GM19468 (cell line): ENCODE data around the gene TRAPPC12.
A peak's percentile ranks its signal among the peaks of the same experiment; 100 is the strongest.

Experiments used
- ATAC-seq: cut with Tn5 transposase; IDR thresholded peaks from one replicate; pipeline ENCODE4 v1.9.1; 2021; ENCODE audit warnings: mild to moderate bottlenecking, moderate library complexity, moderate number of reproducible peaks; ENCODE audit not compliant: unreplicated experiment; ENCODE audit errors: extremely low read depth

TRAPPC12 gene

DNA sequence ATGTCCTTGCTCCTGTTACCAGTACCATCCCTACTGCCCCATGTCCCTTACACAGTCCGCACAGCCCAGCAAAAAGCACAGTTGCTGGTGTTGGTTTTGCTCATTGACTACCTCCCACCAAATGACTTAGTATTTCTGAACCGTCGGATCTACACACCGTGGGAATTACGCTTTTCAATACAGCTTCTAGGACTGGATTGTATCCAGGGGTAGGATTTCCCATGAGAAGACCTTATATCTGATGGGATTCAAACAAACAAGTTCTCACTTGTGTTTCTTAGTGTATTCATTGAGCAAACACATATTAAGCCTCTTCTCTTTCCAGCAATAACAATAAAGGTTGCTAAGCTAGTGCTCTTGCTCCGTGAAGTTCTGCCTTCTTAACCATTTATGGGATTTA lies 25.8 kb downstream of the TRAPPC12 start:
- ATAC-seq: no peak

DNA sequence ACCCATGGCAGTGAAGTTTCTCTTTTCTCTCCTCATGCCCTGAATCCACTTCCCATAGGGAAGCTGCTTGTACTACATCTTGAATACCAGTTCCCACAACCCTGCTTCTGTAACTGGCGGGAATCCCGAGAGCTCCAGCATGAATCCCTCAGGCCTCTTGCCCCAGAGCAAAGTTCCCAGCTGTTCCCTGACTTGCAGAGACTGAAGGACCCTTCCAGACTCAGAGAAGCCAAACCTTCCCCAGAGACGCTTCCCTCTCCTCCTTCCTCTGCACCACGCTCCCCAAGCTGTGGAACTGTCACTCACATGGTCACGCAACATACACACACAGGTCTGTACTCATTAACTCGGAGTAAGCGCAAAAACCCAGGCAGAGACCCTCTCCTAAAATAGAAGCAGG lies 26.4 kb downstream of the TRAPPC12 start:
- no peak for ATAC-seq

DNA sequence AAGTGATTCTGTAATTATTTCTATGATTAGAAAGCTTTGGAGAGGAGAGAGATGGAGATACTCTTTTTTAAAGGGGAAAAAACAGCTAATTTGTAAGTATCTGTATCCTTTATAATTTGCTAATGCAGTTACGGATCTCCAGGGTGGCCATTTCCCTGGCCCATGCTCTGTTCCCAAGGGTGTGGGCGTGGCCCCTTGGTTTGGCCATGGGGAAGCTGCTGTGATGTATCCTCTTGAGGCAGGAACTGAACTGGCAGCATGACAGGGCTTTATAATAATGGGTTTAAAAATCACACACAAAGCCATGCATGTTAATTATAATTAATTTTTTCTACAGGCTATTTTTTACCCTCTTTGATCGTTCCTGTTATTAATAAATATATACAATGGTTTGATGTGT lies 27.0 kb downstream of the TRAPPC12 start:
- ATAC-seq: no peak

DNA sequence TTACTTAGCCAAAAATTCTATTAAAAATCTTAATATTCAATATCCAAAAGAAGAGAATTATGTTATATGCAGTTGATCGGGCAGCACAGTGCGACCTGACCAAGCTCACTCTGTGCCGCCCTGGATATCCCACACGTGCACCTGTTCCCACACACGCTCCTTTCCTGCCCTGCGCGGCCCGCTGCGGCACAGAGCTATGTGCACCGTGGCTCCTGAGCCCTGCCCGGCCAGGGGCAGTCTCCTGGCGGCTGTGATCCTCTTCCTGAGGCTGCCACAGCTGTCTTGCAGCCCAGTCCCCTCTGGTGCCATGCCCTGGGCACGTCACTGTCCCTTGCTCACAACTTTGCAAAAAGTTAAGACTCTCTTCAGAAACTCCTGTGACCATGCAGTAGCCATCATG lies 29.3 kb downstream of the TRAPPC12 start:
- ATAC-seq: no peak

DNA sequence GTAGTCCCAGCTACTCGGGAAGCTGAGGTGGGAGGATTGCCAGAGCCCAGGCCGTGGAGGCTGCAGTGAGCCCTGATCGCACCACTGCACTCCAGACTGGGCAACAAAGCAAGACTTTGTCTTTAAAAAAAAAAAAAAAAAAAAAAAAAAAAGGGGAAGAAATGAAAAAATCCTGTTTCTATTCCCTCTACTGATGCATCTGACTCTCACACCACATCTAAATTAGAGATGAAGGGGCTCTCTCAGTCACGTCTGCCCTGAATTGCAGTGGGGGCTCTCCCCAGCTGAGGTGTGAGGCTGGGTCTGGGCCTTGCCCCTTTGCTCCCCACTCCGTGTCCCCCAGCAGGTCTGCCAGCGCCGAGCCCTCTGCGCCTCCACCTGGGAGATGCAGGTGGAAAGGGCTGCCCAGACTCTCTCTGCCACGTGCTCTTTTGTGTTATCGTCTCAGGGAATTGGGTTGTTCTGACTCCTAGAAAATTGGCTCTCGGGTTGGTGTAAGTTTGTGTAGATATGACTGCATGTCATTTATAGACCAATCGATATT lies 30.2 kb downstream of the TRAPPC12 start:
- ATAC-seq: no peak

DNA sequence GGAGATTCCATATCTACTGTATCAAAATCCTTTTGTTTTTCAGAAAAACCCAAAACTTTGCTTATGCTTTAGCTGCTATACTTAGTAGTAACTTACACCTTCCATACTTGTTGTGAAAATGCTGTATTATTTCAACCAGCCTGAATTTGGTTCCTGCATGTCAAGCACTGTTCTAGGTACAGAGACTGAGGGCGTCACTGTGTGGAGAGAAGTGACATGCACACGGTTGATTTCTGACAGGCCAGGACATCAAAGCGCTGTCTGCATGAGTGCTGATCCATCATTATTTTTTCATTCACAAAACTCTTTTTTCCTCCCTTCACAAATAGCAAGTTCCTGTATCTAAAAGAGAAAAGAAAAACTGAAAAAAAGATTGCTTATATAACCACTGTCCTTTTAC lies 31.6 kb downstream of the TRAPPC12 start:
- no peak for ATAC-seq

DNA sequence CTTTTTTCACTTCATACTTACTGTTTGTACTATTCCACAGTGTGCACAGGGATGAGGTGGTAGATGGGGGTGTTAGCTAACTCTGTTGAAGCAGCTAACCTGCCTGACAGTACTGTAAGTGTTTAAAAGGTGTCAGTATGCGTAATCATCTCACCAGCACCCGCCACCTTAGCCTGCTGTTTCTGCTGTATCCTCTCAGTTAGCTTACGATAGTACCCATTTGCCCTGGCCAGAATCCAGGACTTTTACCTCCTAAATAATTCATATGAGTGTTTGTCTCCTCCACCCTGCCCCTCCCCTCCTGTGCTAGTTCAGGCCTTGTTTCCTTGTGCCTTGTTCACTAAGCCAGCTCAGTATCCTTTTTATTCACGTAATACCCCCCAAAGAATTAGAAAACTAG lies 34.2 kb downstream of the TRAPPC12 start:
- ATAC-seq: no peak

DNA sequence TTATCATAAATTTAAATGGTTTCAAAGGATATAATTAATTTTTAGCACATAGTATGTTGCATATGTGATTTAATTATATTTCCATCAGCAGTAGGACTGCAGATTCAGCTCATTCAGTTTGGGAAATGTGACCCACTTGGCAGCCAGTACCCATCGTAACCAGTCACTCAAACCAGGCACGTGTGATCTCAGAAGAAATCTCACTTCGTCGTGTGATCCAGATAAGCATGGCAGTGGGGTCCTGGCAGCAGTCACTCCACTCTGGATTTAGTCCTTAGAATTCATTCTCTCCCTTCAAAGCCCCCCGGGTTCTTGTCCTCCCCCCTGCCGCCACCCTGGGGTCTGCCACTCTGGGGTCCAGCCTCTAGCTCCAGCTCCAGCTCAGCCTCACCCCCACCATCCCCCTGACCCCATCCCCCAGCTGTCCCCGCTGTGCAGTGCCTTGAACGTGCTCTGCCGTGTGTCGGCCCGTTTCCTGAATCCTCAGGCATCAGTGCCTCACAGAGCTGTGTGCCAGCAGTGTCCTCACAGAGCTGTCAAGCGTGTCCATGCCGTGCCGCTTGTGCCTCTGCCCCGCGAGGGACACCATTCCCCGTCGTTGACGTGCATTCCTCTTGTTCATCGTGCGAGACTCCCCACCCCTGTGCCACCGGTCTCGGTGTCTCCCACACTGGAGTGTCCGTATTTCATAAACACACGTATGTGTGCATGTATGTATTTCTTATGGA lies 34.8 kb downstream of the TRAPPC12 start:
- no peak for ATAC-seq

DNA sequence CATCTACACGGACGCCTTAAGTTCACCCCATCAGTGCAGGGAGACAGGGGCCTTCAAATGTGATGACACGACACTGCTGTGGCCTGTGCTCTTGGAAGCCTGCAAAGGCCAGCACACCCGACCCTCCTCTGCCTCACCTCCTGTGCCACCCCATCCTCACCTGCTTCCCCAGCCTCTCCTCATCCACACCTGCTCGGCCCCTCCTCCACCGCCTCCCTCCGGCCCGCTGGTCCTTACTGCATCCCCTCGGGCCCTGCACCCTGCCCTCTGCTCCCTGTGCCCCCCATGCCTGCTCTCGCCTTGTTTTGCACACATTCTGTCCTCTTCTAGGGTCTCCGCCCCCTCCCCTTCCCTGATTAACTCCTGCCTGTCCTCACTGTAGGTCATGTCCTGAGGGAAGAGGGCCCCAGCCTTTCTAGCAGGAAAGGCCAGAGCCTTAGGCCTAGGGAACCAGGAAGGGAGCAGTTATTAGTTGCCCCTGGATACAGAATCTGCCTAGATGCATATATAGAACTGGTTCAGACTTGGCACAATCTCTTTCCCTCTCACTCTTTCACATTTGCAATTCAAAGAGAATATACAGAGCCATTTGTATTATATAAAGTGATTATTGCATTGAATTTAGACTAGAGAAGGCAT lies 39.4 kb downstream of the TRAPPC12 start:
- ATAC-seq: no peak

DNA sequence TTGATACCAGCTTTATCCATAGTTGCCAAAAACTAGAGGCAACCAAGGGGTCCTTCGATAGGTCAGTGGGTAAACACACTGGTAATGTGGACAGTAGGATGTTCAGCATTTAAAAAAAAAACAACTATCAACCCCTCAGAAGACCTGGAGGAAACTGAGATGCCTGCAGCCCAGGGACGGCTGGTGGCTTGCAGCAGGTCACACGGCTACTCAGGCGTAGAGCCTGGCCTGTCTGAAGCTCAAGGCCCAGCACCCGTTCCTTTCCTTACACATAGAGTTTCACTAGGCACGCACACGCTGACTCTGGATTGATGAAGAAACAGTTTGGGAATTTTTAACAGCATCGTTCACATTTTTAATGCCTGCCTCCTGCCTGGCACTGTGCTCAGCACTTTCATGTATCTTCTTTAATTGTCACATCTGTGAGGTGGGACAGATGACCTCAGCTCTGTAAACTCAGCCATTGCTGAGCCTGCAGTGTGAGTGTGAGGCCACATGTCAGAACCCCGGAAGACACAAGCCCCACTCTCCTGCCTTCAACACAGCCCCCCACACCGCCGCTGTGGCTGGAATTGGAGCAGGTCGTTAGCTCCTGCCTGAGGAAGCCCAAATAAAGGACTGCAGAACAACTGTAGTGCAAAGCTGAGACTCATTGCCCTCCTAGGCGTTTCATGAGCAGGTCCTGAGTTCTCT lies 40.7 kb downstream of the TRAPPC12 start:
- no peak for ATAC-seq

DNA sequence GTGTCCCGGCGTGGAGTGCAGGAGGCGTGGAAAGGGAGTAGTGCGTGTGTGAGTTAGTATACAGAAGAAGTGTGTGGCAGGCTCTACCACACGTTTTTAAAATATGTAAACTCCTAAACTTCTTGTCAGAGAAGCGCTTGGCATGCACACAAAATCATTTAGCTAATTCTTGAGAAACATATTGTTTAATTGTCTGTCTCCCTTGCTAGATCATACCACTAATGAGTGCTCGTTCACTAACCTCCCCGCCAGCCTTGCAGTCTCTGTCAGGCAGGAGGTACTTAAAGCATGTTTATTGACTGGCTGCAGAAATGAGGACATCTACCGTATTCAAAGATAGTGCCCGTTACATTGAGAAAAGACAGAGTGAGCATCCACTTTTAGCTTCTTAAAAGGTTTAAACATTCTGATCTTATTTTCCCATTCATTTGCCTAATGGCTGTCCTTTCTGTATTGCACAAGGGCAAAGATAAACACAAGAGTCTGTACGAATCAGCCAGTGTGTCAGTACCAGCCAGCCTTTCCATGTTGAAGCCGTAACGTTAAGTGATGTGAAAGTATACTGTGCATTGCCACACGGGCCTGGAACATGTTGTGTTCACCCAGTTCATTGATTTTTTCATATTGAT lies 41.4 kb downstream of the TRAPPC12 start:
- no peak for ATAC-seq

DNA sequence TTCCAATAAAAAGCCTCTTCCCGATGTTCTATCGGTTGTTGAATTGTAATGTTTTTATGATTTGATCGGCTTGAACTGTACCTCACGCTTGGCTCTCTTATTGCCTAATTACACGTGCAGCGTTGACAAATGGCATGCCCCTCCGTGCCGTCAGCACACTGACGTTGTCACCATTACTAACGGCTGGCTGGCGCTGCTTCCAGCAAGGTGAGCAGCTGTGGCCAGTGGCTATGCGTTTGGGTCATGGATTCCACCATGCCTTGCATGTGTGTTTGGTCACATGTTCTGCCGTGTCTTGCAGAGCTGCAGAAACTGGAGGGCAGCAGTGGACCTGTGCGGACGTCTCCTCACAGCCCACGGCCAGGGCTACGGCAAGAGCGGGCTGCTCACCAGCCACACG lies 42.1 kb downstream of the TRAPPC12 start:
- ATAC-seq: no peak

DNA sequence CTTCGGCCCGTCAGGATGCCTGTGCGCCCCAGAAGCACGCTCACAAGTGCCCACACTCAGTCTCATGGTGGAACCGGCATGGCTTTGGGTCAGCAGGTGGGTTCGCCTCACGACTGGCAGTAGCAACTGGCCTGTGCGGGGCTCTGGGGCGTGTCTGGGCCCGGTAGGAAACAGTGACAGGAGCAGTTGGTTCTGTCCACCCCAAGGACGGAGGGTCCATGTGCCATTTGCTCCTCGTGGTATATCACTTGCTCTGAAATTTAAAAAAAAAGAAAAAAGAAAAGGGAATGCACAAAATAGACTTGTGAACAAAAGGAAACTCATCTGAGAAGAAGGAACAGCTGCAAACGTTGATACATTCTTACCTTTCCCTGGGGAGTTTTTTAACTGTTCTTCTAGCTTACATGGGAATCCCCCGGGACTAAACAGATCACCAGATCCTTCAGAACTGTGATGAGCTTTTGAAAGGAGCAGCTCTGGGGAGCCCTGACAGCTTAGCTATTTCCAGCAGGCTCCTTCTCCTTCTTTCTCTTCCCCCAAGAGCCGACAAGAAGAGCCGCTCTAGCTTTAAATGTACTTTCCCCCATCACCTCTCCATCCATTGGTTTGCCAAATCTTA lies 42.8 kb downstream of the TRAPPC12 start:
- ATAC-seq: no peak

DNA sequence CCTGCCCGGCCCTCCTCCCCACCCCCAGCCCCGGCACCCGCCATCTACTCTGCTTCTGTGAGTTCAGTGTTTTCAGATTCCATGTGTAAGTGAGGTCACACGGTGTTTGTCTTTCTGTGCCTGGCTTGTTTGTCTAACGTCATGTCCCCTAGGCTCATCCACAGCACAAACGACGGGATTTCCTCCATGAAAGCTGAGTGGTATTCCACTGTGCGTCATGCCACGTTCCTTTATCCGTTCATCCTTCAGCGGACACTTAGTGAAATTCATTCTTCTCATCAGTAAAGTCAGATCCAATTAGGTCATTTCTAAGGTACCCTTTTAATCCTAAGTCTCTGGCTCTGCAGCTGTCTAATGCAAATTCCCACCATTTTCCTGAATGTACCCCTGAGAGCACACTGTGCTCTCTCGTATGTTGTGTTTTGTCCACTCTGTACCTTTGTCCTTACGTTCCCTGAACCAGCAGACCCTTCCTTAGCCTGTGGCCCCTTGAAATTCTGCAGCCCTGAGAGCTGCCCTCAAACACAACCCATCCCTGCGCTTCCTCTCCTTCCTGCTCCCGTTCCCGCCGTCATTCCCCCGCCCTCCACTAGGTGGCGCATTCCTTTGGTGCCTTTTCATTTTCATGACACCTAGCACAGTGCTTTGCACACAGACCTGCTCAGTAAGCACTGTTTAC lies 44.1 kb downstream of the TRAPPC12 start:
- no peak for ATAC-seq

DNA sequence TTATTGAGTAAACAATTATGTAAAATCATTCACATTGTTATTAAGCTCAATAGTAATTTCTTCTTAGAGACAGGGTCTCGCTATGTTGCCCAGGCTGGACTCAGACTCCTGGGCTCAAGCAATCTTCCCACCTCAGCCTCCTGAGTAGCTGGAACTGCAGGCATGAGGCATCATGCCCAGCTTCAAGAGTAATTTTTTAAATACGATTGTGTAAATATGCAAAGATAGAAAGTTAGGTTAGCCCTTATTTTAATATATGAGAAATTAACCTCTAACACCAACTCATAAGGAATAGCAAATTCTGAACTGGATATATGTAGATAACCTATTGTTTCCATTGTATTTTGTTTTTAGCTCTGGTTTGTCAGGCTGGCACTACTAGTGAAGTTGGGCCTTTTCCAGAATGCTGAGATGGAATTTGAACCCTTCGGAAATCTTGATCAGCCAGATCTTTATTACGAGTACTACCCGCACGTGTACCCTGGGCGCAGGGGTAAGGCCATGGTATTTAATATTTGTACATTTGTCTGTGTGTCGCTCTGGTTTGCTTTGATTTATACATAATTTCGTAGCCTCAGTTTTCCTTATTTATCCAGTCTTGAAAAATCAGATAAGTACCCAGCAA lies 44.8 kb downstream of the TRAPPC12 start:
- no peak for ATAC-seq

DNA sequence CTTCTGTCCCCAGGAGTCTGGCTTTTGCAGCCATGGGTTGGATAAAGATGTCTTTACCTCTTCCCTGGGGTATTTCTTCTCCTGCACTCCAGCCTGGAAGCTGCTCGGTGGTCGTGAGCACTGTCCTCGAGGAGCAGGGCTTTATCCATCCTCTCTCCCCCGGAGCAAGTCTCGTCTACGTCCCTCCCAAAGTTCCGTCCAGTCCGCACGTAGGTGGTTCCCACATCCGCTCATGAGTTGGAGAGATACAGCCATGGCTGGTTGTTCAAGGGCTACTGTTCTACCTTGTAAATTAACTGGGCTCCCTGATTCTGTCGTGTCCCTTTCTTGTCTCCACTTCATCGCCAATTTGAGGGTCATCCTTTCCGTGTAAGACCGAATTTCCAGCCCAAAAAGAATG lies 47.1 kb downstream of the TRAPPC12 start:
- no peak for ATAC-seq

DNA sequence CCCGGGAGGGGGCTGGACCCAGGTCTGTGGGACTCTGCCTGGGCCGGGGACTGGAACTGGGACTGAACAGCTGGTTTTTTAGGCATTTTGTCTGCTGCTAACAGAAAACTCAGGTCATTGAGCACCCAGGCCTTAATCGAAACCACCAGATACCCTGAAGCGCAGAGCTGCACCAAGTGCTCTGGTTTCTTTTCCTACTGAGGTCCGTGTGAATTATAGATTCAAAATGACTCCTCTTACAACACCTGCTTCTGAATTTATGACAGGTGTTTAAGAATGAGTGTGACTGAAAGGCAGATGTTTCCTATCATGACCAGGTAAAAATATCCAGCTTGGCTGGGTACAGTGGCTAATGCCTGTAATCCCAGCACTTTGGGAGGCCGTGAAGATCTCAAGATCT lies 47.8 kb downstream of the TRAPPC12 start:
- ATAC-seq: peak; percentile 50

DNA sequence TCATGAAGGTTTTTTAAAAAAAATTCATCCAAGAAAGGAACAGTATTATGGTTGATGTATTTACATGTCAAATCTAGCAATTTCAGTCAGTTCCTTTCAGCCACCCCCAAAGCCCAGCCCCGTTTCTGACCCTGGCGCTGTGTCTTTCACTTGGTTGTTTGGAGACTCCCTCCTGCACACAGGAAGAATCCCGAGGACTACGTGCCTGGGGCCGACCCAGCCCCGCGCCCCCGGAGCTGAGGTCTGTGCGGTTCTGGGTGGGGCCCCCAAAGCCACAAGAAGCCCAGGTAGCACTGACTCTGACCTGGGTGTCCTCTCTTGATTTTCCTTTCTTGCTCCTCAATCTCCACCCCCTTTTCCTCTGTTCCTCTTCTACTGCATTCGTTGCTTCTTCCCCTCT lies 49.1 kb downstream of the TRAPPC12 start:
- ATAC-seq: no peak

DNA sequence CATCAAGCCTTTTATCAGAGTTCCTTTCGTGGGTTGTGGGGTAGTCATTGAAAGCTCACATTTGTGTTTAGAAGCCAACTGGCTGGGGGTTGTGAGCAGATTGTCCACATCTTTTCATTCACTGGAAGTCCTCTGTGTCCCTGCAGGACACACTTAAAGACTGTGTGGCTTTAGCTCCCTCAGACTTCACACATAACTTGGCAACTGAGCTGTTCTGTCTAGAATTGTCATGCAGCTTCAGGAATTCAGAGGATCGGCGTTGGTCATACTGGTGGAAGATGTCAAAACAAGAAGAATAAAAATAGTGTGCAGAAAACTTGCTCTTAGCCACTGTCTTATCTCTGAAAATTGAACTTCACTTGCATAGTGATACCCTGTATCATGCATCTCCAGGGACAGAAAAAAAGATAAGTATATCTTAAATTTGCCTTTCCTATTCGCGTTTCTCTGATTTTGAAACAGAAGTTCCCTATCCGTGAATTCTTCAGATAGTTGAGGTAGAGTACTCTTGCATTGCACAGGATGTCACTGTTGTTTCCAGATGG lies 49.6 kb downstream of the TRAPPC12 start:
- no peak for ATAC-seq
